Measurements from ENCODE around the gene CD3G. TPM values are rescaled to one million over a fixed set of nuclear protein-coding genes. Genes with fewer than 3 reads are reported as not detected.
A peak's percentile ranks its signal among the peaks of the same experiment; 100 is the strongest.

The CD3G gene
- total RNA-seq, 1 donor from 2014 or later, result not detected

- TF ChIP-seq, protein P1, sequence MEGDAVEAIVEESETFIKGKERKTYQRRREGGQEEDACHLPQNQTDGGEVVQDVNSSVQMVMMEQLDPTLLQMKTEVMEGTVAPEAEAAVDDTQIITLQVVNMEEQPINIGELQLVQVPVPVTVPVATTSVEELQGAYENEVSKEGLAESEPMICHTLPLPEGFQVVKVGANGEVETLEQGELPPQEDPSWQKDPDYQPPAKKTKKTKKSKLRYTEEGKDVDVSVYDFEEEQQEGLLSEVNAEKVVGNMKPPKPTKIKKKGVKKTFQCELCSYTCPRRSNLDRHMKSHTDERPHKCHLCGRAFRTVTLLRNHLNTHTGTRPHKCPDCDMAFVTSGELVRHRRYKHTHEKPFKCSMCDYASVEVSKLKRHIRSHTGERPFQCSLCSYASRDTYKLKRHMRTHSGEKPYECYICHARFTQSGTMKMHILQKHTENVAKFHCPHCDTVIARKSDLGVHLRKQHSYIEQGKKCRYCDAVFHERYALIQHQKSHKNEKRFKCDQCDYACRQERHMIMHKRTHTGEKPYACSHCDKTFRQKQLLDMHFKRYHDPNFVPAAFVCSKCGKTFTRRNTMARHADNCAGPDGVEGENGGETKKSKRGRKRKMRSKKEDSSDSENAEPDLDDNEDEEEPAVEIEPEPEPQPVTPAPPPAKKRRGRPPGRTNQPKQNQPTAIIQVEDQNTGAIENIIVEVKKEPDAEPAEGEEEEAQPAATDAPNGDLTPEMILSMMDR (IDR thresholded peaks at IDR 0.05), result no peak
- Mint-ChIP-seq H3K27me3 (peaks cover 4% of the 10 kb centered on the region), H3K9me3 (no peaks in the 10 kb centered on the region), H3K4me1 (peaks cover 58% of the 10 kb centered on the region), H3K27ac (peak overlapping the region; percentile 56), H3K36me3 (ENCODE audit: low read depth) (no peaks in the 10 kb centered on the region), H3K4me3 (no peak overlapping the region)
- DNase-seq, result no peak
- intact Hi-C loops (cut with micrococcal nuclease), result no loop called here
- ATAC-seq (ENCODE audit: low read depth), result no peak
- ChIA-PET POLR2A (no interaction called here), CTCF (interaction anchor here (0.7 kb wide), 1 partner anchor 124 kb away, joined by 3 read pairs; no protein-coding TSS in a partner anchor)
Measured at GRCh38 chr11:118322721-118323120, 21.4 kb upstream of the CD3G start.

GRCh38 chr11:118325283-118325682 is 18.9 kb upstream of the CD3G start:
- H3K27me3 Mint-ChIP-seq, result peaks cover 4% of the 10 kb centered on the region
- ChIA-PET POLR2A (interaction anchor here (0.6 kb wide), 1 partner anchor 32 kb away, joined by 5 read pairs; no protein-coding TSS in a partner anchor), CTCF (no interaction called here)
- H3K36me3 Mint-ChIP-seq (ENCODE audit: low read depth), result no peaks in the 10 kb centered on the region
- H3K9me3 Mint-ChIP-seq, result no peaks in the 10 kb centered on the region
- TF ChIP-seq, protein P1 (IDR thresholded peaks at IDR 0.05), result no peak
- H3K27ac Mint-ChIP-seq, result no peak overlapping the region
- peaks cover 34% of the 10 kb centered on the region for H3K4me1 Mint-ChIP-seq
- intact Hi-C loops (cut with micrococcal nuclease), result no loop called here
- no peak overlapping the region for H3K4me3 Mint-ChIP-seq
- ATAC-seq (ENCODE audit: low read depth) (no peak), DNase-seq (no peak)

GRCh38 chr11:118328745-118329144 is 15.4 kb upstream of the CD3G start:
- DNase-seq (no peak), ATAC-seq (ENCODE audit: low read depth) (no peak)
- intact Hi-C loops (cut with micrococcal nuclease), result no loop called here
- Mint-ChIP-seq H3K27ac (no peak overlapping the region), H3K9me3 (no peaks in the 10 kb centered on the region), H3K4me1 (peaks cover 3% of the 10 kb centered on the region), H3K36me3 (ENCODE audit: low read depth) (no peaks in the 10 kb centered on the region), H3K4me3 (no peak overlapping the region), H3K27me3 (peaks cover 4% of the 10 kb centered on the region)
- TF ChIP-seq, protein P1 (IDR thresholded peaks at IDR 0.05), result no peak
- POLR2A ChIA-PET, result no interaction called here
- CTCF ChIA-PET, result no interaction called here

DNA sequence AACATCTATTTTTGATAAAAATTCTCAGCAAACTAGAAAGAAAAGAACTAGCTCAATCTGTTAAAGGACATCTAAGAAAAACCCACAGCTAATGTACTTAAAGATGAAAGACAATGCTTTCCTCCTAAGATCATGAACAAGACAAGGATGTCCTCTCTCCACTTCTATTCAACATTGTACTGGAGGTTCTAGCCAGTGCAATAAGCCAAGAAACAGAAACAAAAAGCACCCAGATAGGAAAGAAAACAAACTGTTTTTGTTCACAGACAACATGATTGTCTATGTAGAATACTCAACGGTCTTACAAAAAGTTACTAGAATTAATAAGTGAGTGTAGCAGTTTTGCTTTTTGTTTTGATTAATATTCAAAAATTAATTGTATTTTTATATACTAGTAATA is 9.4 kb upstream of the CD3G start:
- TF ChIP-seq, protein P1 (IDR thresholded peaks at IDR 0.05), result no peak
- Mint-ChIP-seq H3K4me1 (peaks cover 12% of the 10 kb centered on the region), H3K27ac (no peak overlapping the region), H3K9me3 (no peaks in the 10 kb centered on the region), H3K36me3 (ENCODE audit: low read depth) (no peaks in the 10 kb centered on the region), H3K27me3 (no peaks in the 10 kb centered on the region), H3K4me3 (no peak overlapping the region)
- no peak for ATAC-seq (ENCODE audit: low read depth)
- intact Hi-C loops (cut with micrococcal nuclease), result no loop called here
- ChIA-PET POLR2A (interaction anchor here (0.6 kb wide), 1 partner anchor 206 kb away, joined by 4 read pairs; no protein-coding TSS in a partner anchor), CTCF (interaction anchor here (2.0 kb wide), 1 partner anchor 136 kb away, joined by 4 read pairs; no protein-coding TSS in a partner anchor)
- DNase-seq, result no peak

DNA sequence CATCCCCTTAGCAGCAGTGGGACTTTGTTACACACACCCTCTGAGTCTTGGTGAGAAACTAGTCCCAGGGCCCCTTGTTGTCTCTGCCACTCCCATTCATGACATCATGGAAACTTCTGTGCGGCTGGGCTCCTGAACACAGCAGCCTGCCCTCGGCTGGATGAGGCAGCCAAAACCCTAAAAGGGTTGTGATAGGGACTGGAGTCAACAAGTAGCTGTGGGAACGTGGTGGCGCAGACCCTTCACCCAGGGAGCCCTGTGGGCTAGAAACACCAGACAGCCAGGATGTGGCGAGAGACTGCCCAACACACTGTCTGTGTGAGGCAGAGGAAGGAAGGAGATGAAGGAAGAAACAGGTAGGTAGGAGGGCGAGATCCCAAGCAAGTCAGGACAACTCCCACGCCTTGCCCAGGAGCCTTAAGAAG is 5.5 kb upstream of the CD3G start:
- H3K4me1 Mint-ChIP-seq, result peaks cover 12% of the 10 kb centered on the region

More for the DNA sequence above, 5.5 kb upstream of the CD3G start:
- TF ChIP-seq, protein P1 (IDR thresholded peaks at IDR 0.05), result no peak
- ChIA-PET CTCF (no interaction called here), POLR2A (interaction anchor here (0.6 kb wide), 1 partner anchor 1012 kb away, joined by 3 read pairs; no protein-coding TSS in a partner anchor)
- H3K4me3 Mint-ChIP-seq, result no peak overlapping the region
- no peaks in the 10 kb centered on the region for H3K9me3 Mint-ChIP-seq
- no peak for DNase-seq
- peak; percentile 61 for ATAC-seq (ENCODE audit: low read depth)
- intact Hi-C loops (cut with micrococcal nuclease), result no loop called here
- no peaks in the 10 kb centered on the region for H3K27me3 Mint-ChIP-seq
- H3K36me3 Mint-ChIP-seq (ENCODE audit: low read depth), result no peaks in the 10 kb centered on the region
- H3K27ac Mint-ChIP-seq, result no peak overlapping the region
